Gastrocnemius medialis (tissue), 4 donors: ENCODE results near the gene ATG10.

ENCODE experiments used
- POLR2A ChIP-seq, 2 donors: fragments of 450-650 bp; IDR thresholded peaks; one replicate each; pipeline ENCODE4 v1.6.1; 2017; ENCODE audit warnings: antibody characterized with exemption in 2 of 2, mild to moderate bottlenecking in 2 of 2, moderate library complexity in 2 of 2
- TF ChIP-seq, protein P1 (sequence below), 5 experiments: fragments of 450-650 bp in 3 of 5; fragments of 200-600 bp in 2 of 5; sonication (generic) in 2 of 5; IDR thresholded peaks in 4 of 5; conservative IDR thresholded peaks in 1 of 5; 1 replicate in 4 of 5; 2 replicates in 1 of 5; pipeline ENCODE4 v1.5.1; 2016 to 2019; ENCODE audit warnings: antibody characterized with exemption in 5 of 5, mild to moderate bottlenecking in 3 of 5, moderate library complexity in 3 of 5

- no peak for TF ChIP-seq POLR2A (IDR thresholded peaks at IDR 0.05)
- TF ChIP-seq, protein P1, sequence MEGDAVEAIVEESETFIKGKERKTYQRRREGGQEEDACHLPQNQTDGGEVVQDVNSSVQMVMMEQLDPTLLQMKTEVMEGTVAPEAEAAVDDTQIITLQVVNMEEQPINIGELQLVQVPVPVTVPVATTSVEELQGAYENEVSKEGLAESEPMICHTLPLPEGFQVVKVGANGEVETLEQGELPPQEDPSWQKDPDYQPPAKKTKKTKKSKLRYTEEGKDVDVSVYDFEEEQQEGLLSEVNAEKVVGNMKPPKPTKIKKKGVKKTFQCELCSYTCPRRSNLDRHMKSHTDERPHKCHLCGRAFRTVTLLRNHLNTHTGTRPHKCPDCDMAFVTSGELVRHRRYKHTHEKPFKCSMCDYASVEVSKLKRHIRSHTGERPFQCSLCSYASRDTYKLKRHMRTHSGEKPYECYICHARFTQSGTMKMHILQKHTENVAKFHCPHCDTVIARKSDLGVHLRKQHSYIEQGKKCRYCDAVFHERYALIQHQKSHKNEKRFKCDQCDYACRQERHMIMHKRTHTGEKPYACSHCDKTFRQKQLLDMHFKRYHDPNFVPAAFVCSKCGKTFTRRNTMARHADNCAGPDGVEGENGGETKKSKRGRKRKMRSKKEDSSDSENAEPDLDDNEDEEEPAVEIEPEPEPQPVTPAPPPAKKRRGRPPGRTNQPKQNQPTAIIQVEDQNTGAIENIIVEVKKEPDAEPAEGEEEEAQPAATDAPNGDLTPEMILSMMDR (IDR thresholded peaks at IDR 0.05 in 4 of 5, conservative IDR thresholded peaks at IDR 0.05 in 1 of 5), result no peak
Observed at GRCh38 chr5:82221020-82221419, 249.2 kb downstream of the ATG10 start.
